ENCODE data around the gene PARVA. TPM values are rescaled to one million over a fixed set of nuclear protein-coding genes. Genes with fewer than 3 reads are reported as not detected.

The PARVA gene
- not detected for polyA plus RNA-seq (2012; ENCODE audit: low read depth, missing spikeins)

- TF ChIP-seq SPI1 (IDR thresholded peaks at IDR 0.05; ENCODE audit: low read depth, low read length) = no peak
- no peak for TF ChIP-seq POU2F2 (IDR thresholded peaks at IDR 0.05; ENCODE audit: low read depth, low read length)
- TF ChIP-seq TAF1 (IDR thresholded peaks at IDR 0.05; ENCODE audit: low read depth, low read length) = no peak
- TF ChIP-seq POLR2A (IDR thresholded peaks at IDR 0.05; ENCODE audit: low read depth, low read length) = no peak
- TF ChIP-seq PAX5 (IDR thresholded peaks at IDR 0.05; ENCODE audit: insufficient read depth, low read length, severe bottlenecking) = no peak
- TF ChIP-seq POLR2AphosphoS5 (IDR thresholded peaks at IDR 0.05; ENCODE audit: low read depth, low read length) = no peak
- DNase-seq (ENCODE audit: insufficient read length, low spot score) (no peak), FAIRE-seq (no peak)
Measured at GRCh38 chr11:12377106-12377823, at the start of gene PARVA. Gene PARVA (plus strand): TSS chr11:12377571. CDS start chr11:12377648, 77 bp downstream.

- FAIRE-seq (no peak), DNase-seq (ENCODE audit: insufficient read length, low spot score) (no peak)
- TF ChIP-seq TAF1 (IDR thresholded peaks at IDR 0.05; ENCODE audit: low read depth, low read length) (no peak), SPI1 (IDR thresholded peaks at IDR 0.05; ENCODE audit: low read depth, low read length) (no peak), PAX5 (IDR thresholded peaks at IDR 0.05; ENCODE audit: insufficient read depth, low read length, severe bottlenecking) (no peak), POLR2AphosphoS5 (IDR thresholded peaks at IDR 0.05; ENCODE audit: low read depth, low read length) (no peak), POU2F2 (IDR thresholded peaks at IDR 0.05; ENCODE audit: low read depth, low read length) (no peak), POLR2A (IDR thresholded peaks at IDR 0.05; ENCODE audit: low read depth, low read length) (no peak)
Measured at GRCh38 chr11:12329169-12329568, 48.2 kb upstream of the PARVA start.

- DNase-seq (ENCODE audit: insufficient read length, low spot score) = no peak
- TF ChIP-seq SPI1 (IDR thresholded peaks at IDR 0.05; ENCODE audit: low read depth, low read length) (no peak), POU2F2 (IDR thresholded peaks at IDR 0.05; ENCODE audit: low read depth, low read length) (no peak), POLR2AphosphoS5 (IDR thresholded peaks at IDR 0.05; ENCODE audit: low read depth, low read length) (no peak), TAF1 (IDR thresholded peaks at IDR 0.05; ENCODE audit: low read depth, low read length) (no peak), PAX5 (IDR thresholded peaks at IDR 0.05; ENCODE audit: insufficient read depth, low read length, severe bottlenecking) (no peak), POLR2A (IDR thresholded peaks at IDR 0.05; ENCODE audit: low read depth, low read length) (no peak)
- FAIRE-seq = no peak
Measured at GRCh38 chr11:12329797-12330196, 47.6 kb upstream of the PARVA start.

GRCh38 chr11:12330485-12331231 is 46.7 kb upstream of the PARVA start:
- no peak for TF ChIP-seq SPI1 (IDR thresholded peaks at IDR 0.05; ENCODE audit: low read depth, low read length)
- TF ChIP-seq POLR2AphosphoS5 (IDR thresholded peaks at IDR 0.05; ENCODE audit: low read depth, low read length) = no peak
- TF ChIP-seq POLR2A (IDR thresholded peaks at IDR 0.05; ENCODE audit: low read depth, low read length) = no peak
- no peak for TF ChIP-seq PAX5 (IDR thresholded peaks at IDR 0.05; ENCODE audit: insufficient read depth, low read length, severe bottlenecking)
- no peak for TF ChIP-seq POU2F2 (IDR thresholded peaks at IDR 0.05; ENCODE audit: low read depth, low read length)
- no peak for FAIRE-seq
- no peak for DNase-seq (ENCODE audit: insufficient read length, low spot score)

- no peak for DNase-seq (ENCODE audit: insufficient read length, low spot score)
- FAIRE-seq = peak; percentile 83
- TF ChIP-seq POU2F2 (IDR thresholded peaks at IDR 0.05; ENCODE audit: low read depth, low read length) = no peak
- no peak for TF ChIP-seq TAF1 (IDR thresholded peaks at IDR 0.05; ENCODE audit: low read depth, low read length)
- TF ChIP-seq POLR2A (IDR thresholded peaks at IDR 0.05; ENCODE audit: low read depth, low read length) = no peak
- no peak for TF ChIP-seq PAX5 (IDR thresholded peaks at IDR 0.05; ENCODE audit: insufficient read depth, low read length, severe bottlenecking)
- no peak for TF ChIP-seq POLR2AphosphoS5 (IDR thresholded peaks at IDR 0.05; ENCODE audit: low read depth, low read length)
- TF ChIP-seq SPI1 (IDR thresholded peaks at IDR 0.05; ENCODE audit: low read depth, low read length) = no peak
Measured at GRCh38 chr11:12331239-12331874, 46.0 kb upstream of the PARVA start.

GRCh38 chr11:12343526-12343925 is 33.8 kb upstream of the PARVA start:
- TF ChIP-seq POLR2AphosphoS5 (IDR thresholded peaks at IDR 0.05; ENCODE audit: low read depth, low read length) = no peak
- TF ChIP-seq POLR2A (IDR thresholded peaks at IDR 0.05; ENCODE audit: low read depth, low read length) = no peak
- TF ChIP-seq POU2F2 (IDR thresholded peaks at IDR 0.05; ENCODE audit: low read depth, low read length) = no peak
- TF ChIP-seq TAF1 (IDR thresholded peaks at IDR 0.05; ENCODE audit: low read depth, low read length) = no peak
- TF ChIP-seq SPI1 (IDR thresholded peaks at IDR 0.05; ENCODE audit: low read depth, low read length) = no peak
- TF ChIP-seq PAX5 (IDR thresholded peaks at IDR 0.05; ENCODE audit: insufficient read depth, low read length, severe bottlenecking) = no peak

GRCh38 chr11:12353534-12353933 is 23.8 kb upstream of the PARVA start:
- FAIRE-seq = no peak
- TF ChIP-seq SPI1 (IDR thresholded peaks at IDR 0.05; ENCODE audit: low read depth, low read length) (no peak), POLR2AphosphoS5 (IDR thresholded peaks at IDR 0.05; ENCODE audit: low read depth, low read length) (no peak), TAF1 (IDR thresholded peaks at IDR 0.05; ENCODE audit: low read depth, low read length) (no peak), POLR2A (IDR thresholded peaks at IDR 0.05; ENCODE audit: low read depth, low read length) (no peak), POU2F2 (IDR thresholded peaks at IDR 0.05; ENCODE audit: low read depth, low read length) (no peak), PAX5 (IDR thresholded peaks at IDR 0.05; ENCODE audit: insufficient read depth, low read length, severe bottlenecking) (no peak)
- no peak for DNase-seq (ENCODE audit: insufficient read length, low spot score)

More at GRCh38 chr11:12343526-12343925, 33.8 kb upstream of the PARVA start:
- no peak for DNase-seq (ENCODE audit: insufficient read length, low spot score)
- no peak for FAIRE-seq

GRCh38 chr11:12354750-12355545 is 22.4 kb upstream of the PARVA start:
- FAIRE-seq = no peak
- no peak for DNase-seq (ENCODE audit: insufficient read length, low spot score)
- no peak for TF ChIP-seq POLR2AphosphoS5 (IDR thresholded peaks at IDR 0.05; ENCODE audit: low read depth, low read length)
- no peak for TF ChIP-seq TAF1 (IDR thresholded peaks at IDR 0.05; ENCODE audit: low read depth, low read length)
- no peak for TF ChIP-seq POU2F2 (IDR thresholded peaks at IDR 0.05; ENCODE audit: low read depth, low read length)
- TF ChIP-seq POLR2A (IDR thresholded peaks at IDR 0.05; ENCODE audit: low read depth, low read length) = no peak
- no peak for TF ChIP-seq PAX5 (IDR thresholded peaks at IDR 0.05; ENCODE audit: insufficient read depth, low read length, severe bottlenecking)
- TF ChIP-seq SPI1 (IDR thresholded peaks at IDR 0.05; ENCODE audit: low read depth, low read length) = no peak

Data from GM12891 (cell line).